ENCODE results near the gene ATP8B1.

ATP8B1 gene

DNA sequence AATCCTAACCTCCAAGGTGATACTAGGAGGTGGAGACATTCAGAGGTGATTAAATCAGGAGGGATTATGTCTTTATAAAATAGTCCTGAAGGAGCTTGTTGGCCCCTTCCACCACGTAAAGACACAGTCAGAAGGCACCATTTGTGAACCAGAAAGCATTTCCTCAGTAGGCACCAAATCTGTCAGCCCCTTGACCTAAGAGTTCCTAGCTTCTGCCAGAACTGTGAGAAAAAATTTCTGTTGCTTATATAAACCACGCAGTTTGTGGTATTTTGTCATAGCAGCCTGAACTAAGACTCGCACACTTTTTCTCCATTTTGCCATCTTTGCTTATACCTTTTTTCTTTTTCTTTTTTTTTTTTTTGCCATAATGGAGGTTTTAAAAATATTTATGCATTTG is 162.9 kb downstream of the ATP8B1 start:
- Histone ChIP-seq H3K36me3 (ENCODE audit: control insufficient read depth, insufficient read depth, low read length) (no peaks in the 10 kb centered on the region), H3K4me1 (ENCODE audit: control insufficient read depth, insufficient read depth, low read length) (no peaks in the 10 kb centered on the region), H3K9me3 (ENCODE audit: control insufficient read depth, low read length) (no peaks in the 10 kb centered on the region), H3K9ac (ENCODE audit: low read length) (no peak overlapping the region), H3K4me3 (ENCODE audit: low read length) (no peak overlapping the region), H3K27me3 (ENCODE audit: control insufficient read depth, insufficient read depth, low read length) (no peaks in the 10 kb centered on the region)

GRCh38 chr18:57635003-57635822 is 167.9 kb downstream of the ATP8B1 start:
- Histone ChIP-seq H3K4me1 (ENCODE audit: control insufficient read depth, insufficient read depth, low read length) (peaks cover 7% of the 10 kb centered on the region), H3K27me3 (ENCODE audit: control insufficient read depth, insufficient read depth, low read length) (no peaks in the 10 kb centered on the region), H3K9ac (ENCODE audit: low read length) (no peak overlapping the region), H3K36me3 (ENCODE audit: control insufficient read depth, insufficient read depth, low read length) (no peaks in the 10 kb centered on the region), H3K9me3 (ENCODE audit: control insufficient read depth, low read length) (no peaks in the 10 kb centered on the region), H3K4me3 (ENCODE audit: low read length) (no peak overlapping the region)

DNA sequence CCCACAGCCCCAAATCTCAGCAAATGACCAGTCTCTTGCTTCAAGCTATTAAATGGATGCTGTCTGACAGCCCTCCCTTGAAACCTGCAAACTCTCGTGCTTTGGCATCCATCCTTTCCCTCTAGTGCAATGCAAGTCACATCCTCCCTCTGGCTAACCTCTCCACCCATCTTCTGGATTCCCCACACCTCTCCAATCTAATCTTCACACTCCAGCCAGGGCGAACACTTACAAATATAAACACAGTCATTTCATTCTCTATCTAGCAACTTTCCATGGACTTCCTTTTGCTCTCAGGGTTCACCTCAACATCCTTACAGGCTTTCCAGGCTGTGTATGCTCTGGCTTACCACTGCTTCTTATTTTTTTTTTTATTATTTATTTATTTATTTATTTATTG is 171.4 kb downstream of the ATP8B1 start:
- no peak overlapping the region for H3K4me3 ChIP-seq (ENCODE audit: low read length)
- no peaks in the 10 kb centered on the region for H3K27me3 ChIP-seq (ENCODE audit: control insufficient read depth, insufficient read depth, low read length)
- no peaks in the 10 kb centered on the region for H3K36me3 ChIP-seq (ENCODE audit: control insufficient read depth, insufficient read depth, low read length)
- H3K9me3 ChIP-seq (ENCODE audit: control insufficient read depth, low read length): no peaks in the 10 kb centered on the region
- H3K9ac ChIP-seq (ENCODE audit: low read length): no peak overlapping the region
- H3K4me1 ChIP-seq (ENCODE audit: control insufficient read depth, insufficient read depth, low read length): peaks cover 12% of the 10 kb centered on the region

- Histone ChIP-seq H3K9ac (ENCODE audit: low read length) (peak overlapping the region; percentile 74), H3K36me3 (ENCODE audit: control insufficient read depth, insufficient read depth, low read length) (no peaks in the 10 kb centered on the region), H3K27me3 (ENCODE audit: control insufficient read depth, insufficient read depth, low read length) (no peaks in the 10 kb centered on the region), H3K9me3 (ENCODE audit: control insufficient read depth, low read length) (no peaks in the 10 kb centered on the region), H3K4me1 (ENCODE audit: control insufficient read depth, insufficient read depth, low read length) (peaks cover 12% of the 10 kb centered on the region), H3K4me3 (ENCODE audit: low read length) (peak overlapping the region; percentile 81)
Measured at GRCh38 chr18:57630754-57631595, 172.1 kb downstream of the ATP8B1 start.

DNA sequence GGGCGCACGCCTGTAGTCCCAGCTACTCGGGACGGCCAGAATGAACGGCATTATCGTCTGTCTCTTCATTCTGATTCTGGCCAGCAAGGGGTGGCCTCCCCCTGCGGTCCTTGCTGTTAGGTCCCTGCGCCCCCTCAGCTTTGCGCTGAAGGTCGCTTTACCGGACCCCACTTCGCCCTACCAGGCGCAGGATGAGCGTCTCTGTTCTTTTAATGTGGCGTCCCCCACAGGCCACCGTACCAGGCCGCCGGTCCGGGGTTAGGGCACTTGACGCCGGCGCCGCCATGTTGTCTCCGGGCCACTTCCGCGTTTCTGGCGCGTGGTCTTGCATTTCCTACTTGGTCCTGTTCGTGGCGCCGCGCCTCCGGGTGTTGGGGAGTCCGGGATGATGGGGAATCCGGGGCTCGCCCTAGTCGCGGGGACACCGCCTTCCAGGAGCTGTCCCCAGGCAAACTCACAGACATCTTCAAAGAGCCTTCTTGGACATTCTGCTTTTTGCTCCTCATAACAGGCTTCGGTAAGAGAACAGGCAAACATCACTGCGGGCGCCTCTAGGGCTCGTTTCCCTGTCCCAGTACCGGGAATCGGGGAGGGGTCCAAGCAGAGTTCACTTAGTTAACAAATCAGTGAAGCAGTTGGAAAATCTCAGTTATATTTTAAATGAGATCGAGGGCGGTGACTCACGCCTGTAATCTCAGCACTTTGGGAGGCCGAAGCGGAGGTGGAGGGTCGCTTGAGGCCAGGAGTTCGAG is 172.9 kb downstream of the ATP8B1 start:
- Histone ChIP-seq H3K9ac (ENCODE audit: low read length) (peak overlapping the region; percentile 74), H3K4me1 (ENCODE audit: control insufficient read depth, insufficient read depth, low read length) (peaks cover 12% of the 10 kb centered on the region), H3K9me3 (ENCODE audit: control insufficient read depth, low read length) (no peaks in the 10 kb centered on the region), H3K4me3 (ENCODE audit: low read length) (peak overlapping the region; percentile 81), H3K36me3 (ENCODE audit: control insufficient read depth, insufficient read depth, low read length) (no peaks in the 10 kb centered on the region), H3K27me3 (ENCODE audit: control insufficient read depth, insufficient read depth, low read length) (no peaks in the 10 kb centered on the region)

DNA sequence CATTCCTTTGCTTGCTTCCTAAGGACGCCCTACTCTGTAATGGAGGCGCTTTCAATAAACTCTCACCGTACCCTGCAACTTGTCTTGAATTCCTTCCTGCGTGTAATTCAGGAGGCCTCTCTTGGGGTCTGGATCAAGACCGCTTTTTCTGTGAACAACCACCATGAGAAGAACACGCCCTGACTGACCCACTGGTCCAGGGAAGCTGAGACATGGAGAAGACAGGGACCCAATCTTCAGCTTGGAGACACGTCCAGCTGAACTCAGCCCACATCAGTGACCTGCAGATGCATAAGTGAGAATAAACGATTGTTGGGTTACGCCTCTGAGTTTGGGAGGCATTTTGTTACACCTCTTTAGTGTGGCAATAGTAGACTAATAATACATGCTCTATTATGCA is 173.7 kb downstream of the ATP8B1 start:
- Histone ChIP-seq H3K36me3 (ENCODE audit: control insufficient read depth, insufficient read depth, low read length) (no peaks in the 10 kb centered on the region), H3K9ac (ENCODE audit: low read length) (peak overlapping the region; percentile 74)

DNA sequence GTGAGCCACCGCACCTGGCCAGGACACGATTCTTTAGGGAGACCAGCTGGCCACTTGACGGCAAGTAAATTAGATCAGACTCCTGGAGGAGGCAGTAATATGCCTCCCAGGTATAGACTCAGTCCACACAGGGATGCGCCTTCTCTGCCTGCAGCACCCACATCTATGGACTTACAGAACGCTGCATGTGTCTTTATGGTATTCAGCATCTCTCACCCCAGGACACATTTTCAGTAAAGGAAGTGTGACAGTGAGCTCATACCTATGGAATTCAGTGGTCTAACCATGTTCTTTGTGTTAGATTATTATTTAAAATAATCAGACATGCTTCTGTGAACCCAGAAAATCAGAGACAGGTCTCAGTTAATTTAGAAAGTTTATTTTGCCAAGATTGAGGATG is 175.6 kb downstream of the ATP8B1 start:
- no peak overlapping the region for H3K9ac ChIP-seq (ENCODE audit: low read length)
- no peaks in the 10 kb centered on the region for H3K27me3 ChIP-seq (ENCODE audit: control insufficient read depth, insufficient read depth, low read length)
- no peaks in the 10 kb centered on the region for H3K9me3 ChIP-seq (ENCODE audit: control insufficient read depth, low read length)
- no peaks in the 10 kb centered on the region for H3K36me3 ChIP-seq (ENCODE audit: control insufficient read depth, insufficient read depth, low read length)
- no peak overlapping the region for H3K4me3 ChIP-seq (ENCODE audit: low read length)
- H3K4me1 ChIP-seq (ENCODE audit: control insufficient read depth, insufficient read depth, low read length): peaks cover 12% of the 10 kb centered on the region

More for the DNA sequence above, 173.7 kb downstream of the ATP8B1 start:
- Histone ChIP-seq H3K4me3 (ENCODE audit: low read length) (peak overlapping the region; percentile 81), H3K4me1 (ENCODE audit: control insufficient read depth, insufficient read depth, low read length) (peaks cover 12% of the 10 kb centered on the region), H3K9me3 (ENCODE audit: control insufficient read depth, low read length) (no peaks in the 10 kb centered on the region), H3K27me3 (ENCODE audit: control insufficient read depth, insufficient read depth, low read length) (no peaks in the 10 kb centered on the region)

GRCh38 chr18:57624988-57625387 is 178.1 kb downstream of the ATP8B1 start:
- Histone ChIP-seq H3K27me3 (ENCODE audit: control insufficient read depth, insufficient read depth, low read length) (no peaks in the 10 kb centered on the region), H3K36me3 (ENCODE audit: control insufficient read depth, insufficient read depth, low read length) (no peaks in the 10 kb centered on the region), H3K9me3 (ENCODE audit: control insufficient read depth, low read length) (no peaks in the 10 kb centered on the region), H3K4me3 (ENCODE audit: low read length) (no peak overlapping the region), H3K4me1 (ENCODE audit: control insufficient read depth, insufficient read depth, low read length) (peaks cover 5% of the 10 kb centered on the region), H3K9ac (ENCODE audit: low read length) (no peak overlapping the region)

DNA sequence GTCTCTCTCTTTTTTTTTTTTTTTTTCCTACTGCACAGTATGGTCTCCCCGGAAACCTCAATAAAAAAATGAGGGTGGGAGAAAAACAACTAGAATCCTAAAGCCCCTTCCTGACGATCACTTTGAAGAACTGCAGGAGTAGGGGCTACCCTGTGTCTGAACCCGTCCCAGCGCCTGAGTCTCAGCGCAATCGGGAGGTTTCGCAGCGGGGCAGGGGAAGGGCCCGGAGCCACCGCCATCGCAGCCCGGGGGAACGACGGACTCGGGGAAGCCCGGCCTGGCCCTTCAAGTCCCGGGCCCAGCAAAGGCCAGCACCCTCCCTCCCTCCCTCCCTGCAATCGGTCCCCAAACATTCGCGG is 181.9 kb downstream of the ATP8B1 start:
- H3K27me3 ChIP-seq (ENCODE audit: control insufficient read depth, insufficient read depth, low read length): no peaks in the 10 kb centered on the region
- H3K36me3 ChIP-seq (ENCODE audit: control insufficient read depth, insufficient read depth, low read length): no peaks in the 10 kb centered on the region
- H3K4me1 ChIP-seq (ENCODE audit: control insufficient read depth, insufficient read depth, low read length): no peaks in the 10 kb centered on the region
- peak overlapping the region; percentile 83 for H3K9ac ChIP-seq (ENCODE audit: low read length)
- no peaks in the 10 kb centered on the region for H3K9me3 ChIP-seq (ENCODE audit: control insufficient read depth, low read length)
- peak overlapping the region; percentile 84 for H3K4me3 ChIP-seq (ENCODE audit: low read length)

GRCh38 chr18:57619876-57620275 is 183.2 kb downstream of the ATP8B1 start:
- no peaks in the 10 kb centered on the region for H3K4me1 ChIP-seq (ENCODE audit: control insufficient read depth, insufficient read depth, low read length)
- H3K9ac ChIP-seq (ENCODE audit: low read length): no peak overlapping the region
- H3K9me3 ChIP-seq (ENCODE audit: control insufficient read depth, low read length): no peaks in the 10 kb centered on the region
- H3K36me3 ChIP-seq (ENCODE audit: control insufficient read depth, insufficient read depth, low read length): no peaks in the 10 kb centered on the region
- H3K4me3 ChIP-seq (ENCODE audit: low read length): no peak overlapping the region
- H3K27me3 ChIP-seq (ENCODE audit: control insufficient read depth, insufficient read depth, low read length): no peaks in the 10 kb centered on the region

GRCh38 chr18:57618910-57619309 is 184.2 kb downstream of the ATP8B1 start:
- H3K9ac ChIP-seq (ENCODE audit: low read length): no peak overlapping the region
- H3K27me3 ChIP-seq (ENCODE audit: control insufficient read depth, insufficient read depth, low read length): no peaks in the 10 kb centered on the region
- H3K36me3 ChIP-seq (ENCODE audit: control insufficient read depth, insufficient read depth, low read length): no peaks in the 10 kb centered on the region
- H3K9me3 ChIP-seq (ENCODE audit: control insufficient read depth, low read length): no peaks in the 10 kb centered on the region
- H3K4me1 ChIP-seq (ENCODE audit: control insufficient read depth, insufficient read depth, low read length): no peaks in the 10 kb centered on the region
- no peak overlapping the region for H3K4me3 ChIP-seq (ENCODE audit: low read length)

- H3K4me3 ChIP-seq (ENCODE audit: low read length): no peak overlapping the region
- H3K4me1 ChIP-seq (ENCODE audit: control insufficient read depth, insufficient read depth, low read length): no peaks in the 10 kb centered on the region
- H3K27me3 ChIP-seq (ENCODE audit: control insufficient read depth, insufficient read depth, low read length): no peaks in the 10 kb centered on the region
- H3K36me3 ChIP-seq (ENCODE audit: control insufficient read depth, insufficient read depth, low read length): peaks cover 27% of the 10 kb centered on the region
- no peaks in the 10 kb centered on the region for H3K9me3 ChIP-seq (ENCODE audit: control insufficient read depth, low read length)
- no peak overlapping the region for H3K9ac ChIP-seq (ENCODE audit: low read length)
Measured at GRCh38 chr18:57603871-57604270, 199.2 kb downstream of the ATP8B1 start.

All from mucosa of stomach (tissue), 1 donor.